GM13977 (cell line): Measurements from ENCODE around the gene GALNS.

Experiments
- DNase-seq: peaks from one replicate; pipeline ENCODE4 v3.0.0; 2012; ENCODE audit warnings: low spot score
- in situ Hi-C: fragments of 300-500 bp; cut with MboI; formaldehyde crosslinking; loops from one replicate; pipeline ENCODE4 v1.12.0; 2022; ENCODE audit warnings: low sequenced_read_pairs, low pct_unique_long_range_greater_than_20kb, mixed read lengths, inconsistent platforms; ENCODE audit not compliant: unreplicated experiment
- TF ChIP-seq, protein P1 (sequence below): IDR thresholded peaks from 2 replicates; pipeline ENCODE4 v1.5.1; 2012; ENCODE audit warnings: mild to moderate bottlenecking, control low read depth; ENCODE audit not compliant: insufficient read depth; ENCODE audit errors: extremely low read depth, missing control alignments

The GALNS gene

DNA sequence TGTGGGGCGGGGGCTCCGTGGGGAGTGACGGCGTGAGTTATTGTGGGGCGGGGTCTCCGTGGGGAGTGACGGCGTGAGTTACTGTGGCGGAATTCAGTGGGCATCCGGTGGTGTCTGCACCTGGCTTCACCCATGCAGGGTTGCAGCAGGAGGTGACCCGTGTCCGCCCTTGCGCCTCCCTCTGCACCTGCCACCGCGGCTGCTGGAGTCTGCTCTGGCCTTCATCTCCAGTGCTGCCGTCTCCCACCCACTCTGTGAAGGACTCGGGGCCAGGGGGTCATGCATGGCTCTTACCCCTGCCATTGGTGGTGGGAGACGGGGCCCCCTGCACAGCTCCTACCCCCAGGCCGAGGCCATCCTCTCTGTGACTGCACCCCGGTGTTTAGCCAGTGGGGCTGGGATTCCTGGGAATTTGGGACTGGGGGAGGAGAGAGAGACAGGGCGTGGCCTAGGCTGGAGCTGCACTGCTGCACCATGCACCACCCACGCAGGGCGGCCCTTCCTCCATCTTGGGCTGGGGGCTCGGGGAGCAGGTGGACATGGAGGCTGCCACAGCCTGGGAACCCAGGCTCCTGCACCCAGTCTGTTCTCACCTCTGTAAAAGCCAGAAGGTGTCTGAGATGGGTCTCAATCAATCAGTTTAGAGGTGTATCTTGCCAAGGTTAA is 11.0 kb upstream of the GALNS start:
- in situ Hi-C loops: no loop called here
- TF ChIP-seq, protein P1, sequence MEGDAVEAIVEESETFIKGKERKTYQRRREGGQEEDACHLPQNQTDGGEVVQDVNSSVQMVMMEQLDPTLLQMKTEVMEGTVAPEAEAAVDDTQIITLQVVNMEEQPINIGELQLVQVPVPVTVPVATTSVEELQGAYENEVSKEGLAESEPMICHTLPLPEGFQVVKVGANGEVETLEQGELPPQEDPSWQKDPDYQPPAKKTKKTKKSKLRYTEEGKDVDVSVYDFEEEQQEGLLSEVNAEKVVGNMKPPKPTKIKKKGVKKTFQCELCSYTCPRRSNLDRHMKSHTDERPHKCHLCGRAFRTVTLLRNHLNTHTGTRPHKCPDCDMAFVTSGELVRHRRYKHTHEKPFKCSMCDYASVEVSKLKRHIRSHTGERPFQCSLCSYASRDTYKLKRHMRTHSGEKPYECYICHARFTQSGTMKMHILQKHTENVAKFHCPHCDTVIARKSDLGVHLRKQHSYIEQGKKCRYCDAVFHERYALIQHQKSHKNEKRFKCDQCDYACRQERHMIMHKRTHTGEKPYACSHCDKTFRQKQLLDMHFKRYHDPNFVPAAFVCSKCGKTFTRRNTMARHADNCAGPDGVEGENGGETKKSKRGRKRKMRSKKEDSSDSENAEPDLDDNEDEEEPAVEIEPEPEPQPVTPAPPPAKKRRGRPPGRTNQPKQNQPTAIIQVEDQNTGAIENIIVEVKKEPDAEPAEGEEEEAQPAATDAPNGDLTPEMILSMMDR: no peak
- DNase-seq: no peak

DNA sequence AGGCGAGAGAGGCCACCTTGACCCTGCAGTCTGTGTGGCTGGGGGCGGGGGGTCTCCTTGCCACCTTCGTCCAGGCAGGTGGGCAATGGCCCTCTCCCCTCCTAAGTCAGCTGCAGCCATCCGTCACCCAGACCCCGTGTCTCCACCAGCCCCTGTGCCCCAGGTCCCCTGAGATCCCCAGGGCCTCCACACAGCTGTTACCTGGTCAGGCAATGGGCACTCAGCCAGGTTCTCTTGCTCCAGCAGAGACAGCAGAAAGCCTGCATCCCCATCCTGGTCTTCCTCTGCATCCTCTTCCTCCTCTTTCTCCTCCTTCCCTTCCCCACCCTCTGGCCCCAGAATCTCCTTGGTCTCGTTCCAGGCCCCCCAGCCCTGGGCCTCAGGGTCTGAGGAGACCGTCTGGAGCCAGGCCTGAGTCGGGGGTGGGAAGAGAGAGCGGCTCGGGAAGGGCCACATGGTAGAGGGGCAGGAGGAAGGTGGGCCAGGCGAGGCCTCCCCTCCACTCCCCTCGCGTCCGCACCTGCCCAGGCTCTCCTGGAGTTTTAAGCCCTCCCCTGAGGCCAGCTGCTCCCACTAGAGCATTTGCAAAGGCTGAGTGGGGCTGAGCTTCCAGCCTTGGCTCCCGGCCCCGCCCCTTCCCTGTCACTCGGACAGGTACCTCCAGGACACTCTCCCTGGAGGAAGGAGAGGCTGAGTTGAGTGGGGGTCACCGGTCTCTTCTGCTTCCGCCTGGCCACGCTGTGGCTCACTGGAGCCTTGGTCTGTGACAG is 9.6 kb upstream of the GALNS start, which contains the start of gene PABPN1L:
TSS of gene PABPN1L (minus strand) at position 510 of the 770 bp plus-strand sequence. CDS start at position 456, 54 bp downstream.
- TF ChIP-seq, protein P1: no peak
- in situ Hi-C loops: no loop called here
- no peak for DNase-seq

DNA sequence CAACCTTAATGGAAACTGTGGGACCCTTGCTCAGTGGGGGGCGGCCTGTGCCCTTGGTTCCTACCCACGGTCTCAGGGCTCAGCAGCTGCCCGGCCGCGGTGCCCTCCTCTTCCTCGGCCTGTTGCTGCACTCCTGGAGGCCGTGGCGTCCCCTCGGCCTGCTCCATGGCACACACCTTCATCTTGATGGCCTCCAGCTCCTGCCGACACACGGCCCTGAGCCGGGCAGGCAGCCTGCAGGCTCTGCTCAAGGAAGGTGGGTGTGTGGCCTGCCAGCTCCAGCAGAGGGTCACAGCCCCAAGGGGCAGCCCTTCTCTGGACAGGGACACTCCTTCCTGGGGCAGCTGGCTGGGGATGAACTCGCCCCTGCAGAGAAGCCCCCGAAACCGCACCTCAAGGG is 9.0 kb upstream of the GALNS start:
- TF ChIP-seq, protein P1: no peak
- DNase-seq: no peak
- in situ Hi-C loops: no loop called here

DNA sequence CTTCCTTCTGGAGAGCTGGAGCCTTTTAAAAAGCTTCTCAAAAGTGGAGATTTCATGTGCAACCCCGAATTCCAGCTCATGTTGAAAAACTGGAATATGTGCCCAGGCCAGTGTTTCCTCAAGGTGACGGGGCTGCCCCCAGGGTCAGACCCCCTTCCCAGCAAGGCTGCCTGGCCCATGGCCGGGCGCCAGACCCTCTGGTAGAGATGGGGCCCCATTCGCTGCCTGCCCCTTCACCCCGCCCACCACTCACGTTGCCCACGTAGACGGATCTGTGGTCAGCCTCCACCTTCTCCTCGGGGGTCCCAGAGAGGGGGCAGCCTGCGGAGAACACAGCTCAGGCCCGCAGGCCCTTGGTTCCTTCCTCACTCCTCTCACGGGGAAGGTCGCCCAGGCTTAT is 8.6 kb upstream of the GALNS start:
- no peak for DNase-seq
- in situ Hi-C loops: no loop called here
- TF ChIP-seq, protein P1: no peak

DNA sequence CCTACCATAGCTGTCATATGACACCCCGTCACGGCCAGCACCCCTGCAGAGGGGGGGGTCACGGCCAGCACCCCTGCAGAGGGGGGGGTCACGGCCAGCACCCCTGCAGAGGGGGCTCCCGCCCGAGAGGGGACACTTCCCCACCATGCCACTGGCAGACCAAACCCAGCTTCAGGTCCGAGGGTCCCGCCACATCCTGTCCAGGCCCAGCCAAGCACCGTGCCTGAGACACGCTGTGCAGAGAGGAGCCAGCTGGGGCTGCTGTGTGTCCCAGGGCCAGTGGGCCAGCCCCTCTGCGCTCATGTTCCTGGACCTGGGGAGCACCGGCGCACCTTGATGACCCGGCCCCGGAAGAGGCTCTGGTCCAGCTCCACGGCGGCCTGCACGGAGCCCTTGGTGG is 7.8 kb upstream of the GALNS start:
- DNase-seq: no peak
- in situ Hi-C loops: no loop called here
- TF ChIP-seq, protein P1: no peak

DNA sequence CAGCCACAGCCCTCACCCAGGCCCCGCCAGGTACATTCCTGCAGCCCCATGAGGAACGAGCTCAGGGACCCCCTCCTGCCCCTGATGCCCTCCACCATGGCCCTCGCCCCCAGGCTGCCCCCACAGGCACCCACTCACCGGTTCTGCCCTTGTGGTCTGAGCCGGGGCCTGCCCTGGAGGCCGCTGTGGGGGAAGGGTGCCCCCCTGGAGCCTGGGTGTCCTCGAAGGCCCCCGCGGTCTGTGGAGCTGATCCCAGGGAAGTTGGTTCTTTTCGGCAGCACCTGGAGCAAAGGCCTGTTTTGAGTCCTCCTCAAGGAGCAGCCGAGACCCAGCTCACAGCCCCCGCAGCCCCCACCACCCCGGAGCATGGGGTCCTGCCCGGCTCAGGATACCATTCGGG is 7.4 kb upstream of the GALNS start:
- TF ChIP-seq, protein P1: no peak
- in situ Hi-C loops: no loop called here
- no peak for DNase-seq
